GM12891 (cell line): ENCODE results near the gene SNCA.

ENCODE experiments used
- POLR2A ChIP-seq: IDR thresholded peaks from 2 replicates; pipeline ENCODE4 v1.6.1; 2011; ENCODE audit warnings: low read depth, low read length, control low read depth
- POLR2AphosphoS5 ChIP-seq: IDR thresholded peaks from 2 replicates; pipeline ENCODE4 v1.6.1; 2011; ENCODE audit warnings: low read depth, low read length, control low read depth

GRCh38 chr4:89712827-89713226 is 124.1 kb downstream of the SNCA start:
- TF ChIP-seq POLR2AphosphoS5: no peak
- no peak for TF ChIP-seq POLR2A
